ENCODE results near the gene UBXN11.

GRCh38 chr1:26276432-26276838, 30.0 kb downstream of the UBXN11 start:
- TF ChIP-seq GATA3 (IDR thresholded peaks at IDR 0.05; ENCODE audit: low read depth, low read length) (no peak), GATA2 (IDR thresholded peaks at IDR 0.05; ENCODE audit: low read depth, low read length) (no peak)
